ENCODE results near the gene SLC12A5.
A peak's percentile ranks its signal among the peaks of the same experiment; 100 is the strongest.

Gene SLC12A5

DNA sequence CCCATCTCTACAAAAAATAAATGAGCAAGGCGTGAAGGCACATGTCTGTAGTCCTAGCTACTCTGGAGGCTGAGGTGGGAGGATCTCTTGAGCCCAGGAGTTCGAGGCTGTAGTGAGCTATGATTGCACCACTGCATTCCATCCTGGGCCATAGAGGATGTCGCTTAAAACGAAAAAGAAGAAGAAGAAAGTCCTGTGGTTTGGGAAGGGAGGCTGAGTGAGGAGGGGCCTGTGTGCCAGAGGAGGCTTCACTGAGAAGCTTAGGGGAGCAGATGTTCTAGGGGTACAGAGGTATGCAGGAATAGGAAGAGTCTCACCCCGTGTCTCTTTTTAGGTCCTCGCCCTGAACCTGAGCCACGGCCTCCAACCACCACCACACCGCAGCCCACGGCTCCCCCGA is 16.1 kb upstream of the SLC12A5 start:
- Histone ChIP-seq H2BK15ac (replicated peaks; ENCODE audit: low read depth) (no peak overlapping the region), H3K56ac (ENCODE audit: low read length) (no peak overlapping the region), H3K9ac (ENCODE audit: low read length) (no peak overlapping the region), H3K79me1 (ENCODE audit: low read length) (no peaks in the 10 kb centered on the region), H4K5ac (ENCODE audit: low read length) (no peak overlapping the region), H3K27ac (ENCODE audit: low read depth, low read length) (no peak overlapping the region), H3K27me3 (ENCODE audit: insufficient read depth, low read length, poor library complexity) (no peaks in the 10 kb centered on the region), H3K79me2 (ENCODE audit: control insufficient read depth, insufficient read depth, low read length) (no peaks in the 10 kb centered on the region), H3K4ac (ENCODE audit: low read depth, low read length) (peak overlapping the region; percentile 40), H3K4me2 (ENCODE audit: low read length) (no peak overlapping the region), H3K23ac (ENCODE audit: low read length) (no peak overlapping the region), H3K36me3 (ENCODE audit: control insufficient read depth, insufficient read depth, low read length) (no peaks in the 10 kb centered on the region), H3K18ac (ENCODE audit: low read length) (no peak overlapping the region), H2AK5ac (ENCODE audit: low read length) (no peak overlapping the region), H3K4me3 (ENCODE audit: low read length) (no peak overlapping the region), H4K8ac (ENCODE audit: low read depth, low read length) (no peak overlapping the region), H2BK5ac (ENCODE audit: low read length) (no peak overlapping the region), H3K4me1 (ENCODE audit: control insufficient read depth, low read depth, low read length) (peaks cover 11% of the 10 kb centered on the region), H2BK120ac (ENCODE audit: low read depth, low read length) (no peak overlapping the region)
- DNase-seq: no peak
- WGBS (ENCODE audit: extremely low coverage, insufficient coverage, low lambda C conversion rate): no CpG with 5 or more reads among the region's 10 CpGs

DNA sequence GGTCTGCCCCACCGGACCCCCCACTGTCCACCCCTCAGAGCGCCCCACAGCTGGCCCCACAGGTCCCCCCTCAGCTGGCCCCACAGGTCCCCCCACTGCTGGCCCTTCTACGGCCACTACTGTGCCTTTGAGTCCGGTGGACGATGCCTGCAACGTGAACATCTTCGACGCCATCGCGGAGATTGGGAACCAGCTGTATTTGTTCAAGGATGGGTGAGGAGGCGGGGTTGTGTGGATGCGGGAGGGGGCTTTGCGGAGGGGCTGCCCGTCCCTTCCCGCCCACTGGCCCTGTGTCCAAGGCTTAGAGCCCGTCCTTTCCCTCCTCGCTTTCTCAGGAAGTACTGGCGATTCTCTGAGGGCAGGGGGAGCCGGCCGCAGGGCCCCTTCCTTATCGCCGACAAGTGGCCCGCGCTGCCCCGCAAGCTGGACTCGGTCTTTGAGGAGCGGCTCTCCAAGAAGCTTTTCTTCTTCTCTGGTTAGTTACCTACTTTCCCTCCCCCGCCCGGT is 15.6 kb upstream of the SLC12A5 start:
- Histone ChIP-seq H3K27ac (ENCODE audit: low read depth, low read length) (no peak overlapping the region), H2BK120ac (ENCODE audit: low read depth, low read length) (no peak overlapping the region), H3K79me2 (ENCODE audit: control insufficient read depth, insufficient read depth, low read length) (no peaks in the 10 kb centered on the region), H3K4ac (ENCODE audit: low read depth, low read length) (peak overlapping the region; percentile 40), H3K27me3 (ENCODE audit: insufficient read depth, low read length, poor library complexity) (no peaks in the 10 kb centered on the region), H3K4me2 (ENCODE audit: low read length) (no peak overlapping the region), H3K36me3 (ENCODE audit: control insufficient read depth, insufficient read depth, low read length) (no peaks in the 10 kb centered on the region), H4K5ac (ENCODE audit: low read length) (no peak overlapping the region), H3K56ac (ENCODE audit: low read length) (peak overlapping the region; percentile 52), H3K23ac (ENCODE audit: low read length) (no peak overlapping the region), H3K9ac (ENCODE audit: low read length) (peak overlapping the region; percentile 25), H4K8ac (ENCODE audit: low read depth, low read length) (no peak overlapping the region), H3K4me3 (ENCODE audit: low read length) (no peak overlapping the region), H3K4me1 (ENCODE audit: control insufficient read depth, low read depth, low read length) (peaks cover 8% of the 10 kb centered on the region), H3K18ac (ENCODE audit: low read length) (no peak overlapping the region), H3K79me1 (ENCODE audit: low read length) (no peaks in the 10 kb centered on the region), H2BK15ac (replicated peaks; ENCODE audit: low read depth) (no peak overlapping the region), H2AK5ac (ENCODE audit: low read length) (no peak overlapping the region), H2BK5ac (ENCODE audit: low read length) (no peak overlapping the region)
- WGBS (ENCODE audit: extremely low coverage, insufficient coverage, low lambda C conversion rate): no CpG with 5 or more reads among the region's 29 CpGs
- no peak for DNase-seq

DNA sequence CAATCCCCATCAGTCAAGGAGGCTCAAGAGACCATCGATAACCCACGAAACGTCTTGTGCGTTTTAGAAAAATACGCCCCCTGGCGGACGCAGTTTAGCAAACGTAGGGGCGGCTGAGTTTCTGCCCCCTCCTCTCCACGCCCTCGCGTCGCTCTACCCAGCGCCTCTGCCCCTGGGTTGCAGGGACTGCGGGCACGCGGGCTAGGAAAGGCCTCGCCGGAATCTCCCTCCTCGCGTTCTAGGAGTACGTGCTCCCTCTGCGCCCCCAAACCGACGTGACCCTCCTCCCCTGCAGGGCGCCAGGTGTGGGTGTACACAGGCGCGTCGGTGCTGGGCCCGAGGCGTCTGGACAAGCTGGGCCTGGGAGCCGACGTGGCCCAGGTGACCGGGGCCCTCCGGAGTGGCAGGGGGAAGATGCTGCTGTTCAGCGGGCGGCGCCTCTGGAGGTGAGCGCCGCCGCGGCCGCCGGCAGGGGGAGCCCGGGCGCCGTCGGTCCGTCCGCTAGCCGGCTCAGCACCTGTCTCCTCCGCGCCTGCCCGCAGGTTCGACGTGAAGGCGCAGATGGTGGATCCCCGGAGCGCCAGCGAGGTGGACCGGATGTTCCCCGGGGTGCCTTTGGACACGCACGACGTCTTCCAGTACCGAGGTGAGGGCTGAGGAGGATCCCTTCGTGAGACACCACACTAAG is 15.0 kb upstream of the SLC12A5 start:
- Histone ChIP-seq H4K5ac (ENCODE audit: low read length) (no peak overlapping the region), H3K18ac (ENCODE audit: low read length) (peak overlapping the region; percentile 10), H3K36me3 (ENCODE audit: control insufficient read depth, insufficient read depth, low read length) (no peaks in the 10 kb centered on the region), H3K4ac (ENCODE audit: low read depth, low read length) (no peak overlapping the region), H2BK5ac (ENCODE audit: low read length) (no peak overlapping the region), H2BK15ac (replicated peaks; ENCODE audit: low read depth) (no peak overlapping the region), H3K4me3 (ENCODE audit: low read length) (no peak overlapping the region), H3K56ac (ENCODE audit: low read length) (peak overlapping the region; percentile 88), H3K27ac (ENCODE audit: low read depth, low read length) (no peak overlapping the region), H2AK5ac (ENCODE audit: low read length) (no peak overlapping the region), H3K27me3 (ENCODE audit: insufficient read depth, low read length, poor library complexity) (no peaks in the 10 kb centered on the region), H3K79me1 (ENCODE audit: low read length) (no peaks in the 10 kb centered on the region), H3K4me2 (ENCODE audit: low read length) (peak overlapping the region; percentile 67), H3K23ac (ENCODE audit: low read length) (no peak overlapping the region), H4K8ac (ENCODE audit: low read depth, low read length) (no peak overlapping the region), H2BK120ac (ENCODE audit: low read depth, low read length) (no peak overlapping the region), H3K9ac (ENCODE audit: low read length) (peak overlapping the region; percentile 71), H3K79me2 (ENCODE audit: control insufficient read depth, insufficient read depth, low read length) (no peaks in the 10 kb centered on the region), H3K4me1 (ENCODE audit: control insufficient read depth, low read depth, low read length) (peaks cover 2% of the 10 kb centered on the region)
- peak; percentile 97 for DNase-seq
- no CpG with 5 or more reads among the region's 67 CpGs for WGBS (ENCODE audit: extremely low coverage, insufficient coverage, low lambda C conversion rate)

DNA sequence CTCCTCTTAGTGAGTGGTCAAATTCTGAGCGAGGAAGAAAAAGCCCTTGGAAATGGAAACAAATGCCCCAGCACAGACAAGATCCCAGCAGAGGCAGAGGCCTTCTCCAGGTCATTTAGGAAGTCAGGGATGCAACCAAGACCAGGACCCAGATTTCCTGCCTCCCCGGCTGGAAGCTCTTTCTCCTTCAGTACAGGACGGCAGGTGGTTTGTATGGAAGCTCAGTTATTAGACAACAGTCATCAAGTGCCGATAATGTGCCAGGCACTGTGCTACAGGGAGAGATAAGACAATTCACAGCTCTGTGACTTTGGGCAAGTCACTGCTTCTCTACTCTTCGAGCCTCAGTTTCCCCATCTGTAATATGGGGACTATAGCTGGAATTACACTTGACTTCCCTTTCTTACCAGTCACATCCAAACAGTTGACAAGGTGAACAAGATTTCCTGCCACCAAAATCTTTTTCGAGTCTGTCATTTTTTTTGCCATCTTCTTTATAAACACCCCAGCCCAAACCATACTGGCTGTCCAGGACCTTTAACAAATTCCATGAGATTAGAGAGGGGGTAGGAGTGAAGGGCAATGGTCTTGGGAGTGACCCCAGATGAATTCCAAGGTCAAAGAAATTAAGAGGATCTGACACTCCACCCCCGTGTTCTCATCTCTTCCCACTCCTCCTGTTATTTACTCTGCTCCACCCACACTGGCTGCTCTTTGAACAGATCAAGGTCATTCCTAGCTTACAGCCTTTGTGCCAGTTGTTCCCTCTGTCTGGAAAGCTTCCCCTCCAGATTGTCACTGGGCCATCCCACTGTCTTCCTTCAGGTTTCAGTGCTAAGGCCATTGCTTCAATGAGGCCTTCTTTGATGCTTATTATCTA is 14.3 kb upstream of the SLC12A5 start:
- Histone ChIP-seq H3K18ac (ENCODE audit: low read length) (no peak overlapping the region), H3K79me2 (ENCODE audit: control insufficient read depth, insufficient read depth, low read length) (no peaks in the 10 kb centered on the region), H2AK5ac (ENCODE audit: low read length) (no peak overlapping the region), H3K27ac (ENCODE audit: low read depth, low read length) (no peak overlapping the region), H3K4me2 (ENCODE audit: low read length) (no peak overlapping the region), H3K56ac (ENCODE audit: low read length) (no peak overlapping the region), H4K5ac (ENCODE audit: low read length) (no peak overlapping the region), H3K9ac (ENCODE audit: low read length) (no peak overlapping the region), H2BK120ac (ENCODE audit: low read depth, low read length) (no peak overlapping the region), H4K8ac (ENCODE audit: low read depth, low read length) (no peak overlapping the region), H3K4ac (ENCODE audit: low read depth, low read length) (no peak overlapping the region), H3K79me1 (ENCODE audit: low read length) (no peaks in the 10 kb centered on the region), H2BK5ac (ENCODE audit: low read length) (no peak overlapping the region), H3K36me3 (ENCODE audit: control insufficient read depth, insufficient read depth, low read length) (no peaks in the 10 kb centered on the region), H3K23ac (ENCODE audit: low read length) (no peak overlapping the region), H3K27me3 (ENCODE audit: insufficient read depth, low read length, poor library complexity) (no peaks in the 10 kb centered on the region), H3K4me1 (ENCODE audit: control insufficient read depth, low read depth, low read length) (no peaks in the 10 kb centered on the region), H2BK15ac (replicated peaks; ENCODE audit: low read depth) (no peak overlapping the region), H3K4me3 (ENCODE audit: low read length) (no peak overlapping the region)
- no CpG with 5 or more reads among the region's 7 CpGs for WGBS (ENCODE audit: extremely low coverage, insufficient coverage, low lambda C conversion rate)
- DNase-seq: no peak

DNA sequence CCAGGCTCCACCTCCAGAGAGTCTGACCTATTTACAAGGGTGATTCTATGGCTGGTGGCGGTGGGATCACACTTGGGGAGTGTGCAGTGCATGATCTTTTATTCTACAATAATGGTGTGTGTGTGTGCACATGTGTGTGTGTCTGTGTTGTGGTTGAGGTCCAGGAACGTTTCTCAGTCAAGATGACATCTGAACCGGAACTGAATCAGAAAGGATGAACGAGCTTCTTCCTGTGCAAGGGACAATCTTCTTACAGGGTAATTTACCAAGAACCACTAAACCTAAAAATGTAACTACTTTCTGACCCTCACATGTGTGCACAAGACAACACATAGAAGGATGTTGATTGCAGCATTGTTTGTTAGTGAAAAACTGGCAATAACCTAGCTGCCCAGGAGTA is 11.7 kb upstream of the SLC12A5 start:
- no peaks in the 10 kb centered on the region for H3K27me3 ChIP-seq (ENCODE audit: insufficient read depth, low read length, poor library complexity)

More for the DNA sequence above, 11.7 kb upstream of the SLC12A5 start:
- H2BK15ac ChIP-seq (replicated peaks; ENCODE audit: low read depth): no peak overlapping the region
- no CpG with 5 or more reads among the region's 4 CpGs for WGBS (ENCODE audit: extremely low coverage, insufficient coverage, low lambda C conversion rate)
- no peak overlapping the region for H2BK5ac ChIP-seq (ENCODE audit: low read length)
- H3K56ac ChIP-seq (ENCODE audit: low read length): no peak overlapping the region
- no peak overlapping the region for H3K18ac ChIP-seq (ENCODE audit: low read length)
- H4K8ac ChIP-seq (ENCODE audit: low read depth, low read length): no peak overlapping the region
- no peak overlapping the region for H3K4me2 ChIP-seq (ENCODE audit: low read length)
- H4K5ac ChIP-seq (ENCODE audit: low read length): no peak overlapping the region
- H3K4me1 ChIP-seq (ENCODE audit: control insufficient read depth, low read depth, low read length): no peaks in the 10 kb centered on the region
- no peak overlapping the region for H3K9ac ChIP-seq (ENCODE audit: low read length)
- H3K27ac ChIP-seq (ENCODE audit: low read depth, low read length): no peak overlapping the region
- H3K79me2 ChIP-seq (ENCODE audit: control insufficient read depth, insufficient read depth, low read length): no peaks in the 10 kb centered on the region
- H3K4ac ChIP-seq (ENCODE audit: low read depth, low read length): no peak overlapping the region
- no peak overlapping the region for H3K23ac ChIP-seq (ENCODE audit: low read length)
- no peaks in the 10 kb centered on the region for H3K79me1 ChIP-seq (ENCODE audit: low read length)
- H2AK5ac ChIP-seq (ENCODE audit: low read length): no peak overlapping the region
- H2BK120ac ChIP-seq (ENCODE audit: low read depth, low read length): no peak overlapping the region
- H3K36me3 ChIP-seq (ENCODE audit: control insufficient read depth, insufficient read depth, low read length): no peaks in the 10 kb centered on the region
- no peak overlapping the region for H3K4me3 ChIP-seq (ENCODE audit: low read length)
- DNase-seq: no peak

Measured in mesendoderm (in vitro differentiated cells).